ENCODE measurements around the gene MBOAT1.
A peak's percentile ranks its signal among the peaks of the same experiment; 100 is the strongest.
"Not testable (repeated sequence)": the region's sequence is repeated elsewhere in the genome, so short reads cannot be mapped to it uniquely, and the experiment has no call there.

MBOAT1 gene

DNA sequence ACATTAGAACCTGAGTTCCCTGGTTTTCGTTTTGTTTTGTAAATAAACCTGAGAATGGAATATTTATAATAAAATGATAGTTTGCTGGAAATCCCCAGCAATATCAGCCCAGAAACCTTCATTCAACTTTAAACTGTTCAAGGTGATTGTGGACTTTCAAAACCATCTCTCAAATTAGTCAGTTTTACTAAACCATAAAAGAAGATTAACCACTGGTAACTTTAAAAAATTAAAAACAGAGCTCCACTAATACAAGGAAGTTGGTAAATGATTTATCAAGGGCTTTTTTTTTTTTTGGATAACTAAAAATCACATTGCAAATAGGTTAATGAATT is 10.0 kb downstream of the MBOAT1 start:
- DNase-seq, result no peak

DNA sequence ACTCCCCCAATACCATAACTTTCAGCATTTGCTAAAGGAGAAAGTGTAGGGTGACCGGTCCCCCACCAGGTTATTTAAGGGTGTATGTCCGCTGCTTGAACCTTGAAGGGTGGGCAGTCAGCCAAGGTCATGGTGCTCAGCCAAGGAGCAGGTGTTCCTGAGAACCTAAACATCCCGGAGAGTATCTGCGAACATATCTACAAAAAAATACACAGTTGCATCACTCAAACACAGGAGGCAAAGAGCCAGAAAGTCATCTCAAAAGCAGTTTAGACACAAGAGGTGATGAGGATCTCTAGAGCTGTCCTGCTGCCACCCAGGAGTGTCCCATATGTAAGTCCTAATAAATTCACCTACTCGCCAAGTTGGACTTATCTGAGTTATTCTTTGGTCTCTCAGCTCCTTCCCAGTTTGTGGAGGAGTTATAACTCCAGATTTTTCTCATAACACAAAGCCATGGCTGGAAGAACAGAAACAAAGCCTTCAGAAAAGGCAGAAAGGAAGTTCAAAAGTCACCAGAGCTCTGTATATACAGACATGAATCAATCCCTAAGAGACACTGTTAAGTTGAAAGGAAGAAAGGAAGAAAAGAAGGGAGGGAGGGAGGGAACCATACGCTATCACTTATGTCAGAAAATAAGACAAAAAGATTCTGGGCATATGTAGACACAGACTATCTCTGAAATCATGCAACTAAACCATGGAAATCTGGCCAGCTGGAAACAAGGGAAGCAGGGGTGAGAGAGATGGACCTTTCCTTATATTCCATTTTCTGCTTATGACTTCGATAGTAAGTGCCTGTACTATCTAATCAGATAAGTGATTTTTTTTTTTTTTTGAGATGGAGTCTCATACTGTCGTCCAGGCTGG is 11.3 kb downstream of the MBOAT1 start:
- DNase-seq, result no peak

GRCh38 chr6:20198775-20199174 is 13.5 kb downstream of the MBOAT1 start:
- DNase-seq, result peak; percentile 2 to 47

GRCh38 chr6:20198156-20198774 is 14.0 kb downstream of the MBOAT1 start:
- DNase-seq, result no peak

DNA sequence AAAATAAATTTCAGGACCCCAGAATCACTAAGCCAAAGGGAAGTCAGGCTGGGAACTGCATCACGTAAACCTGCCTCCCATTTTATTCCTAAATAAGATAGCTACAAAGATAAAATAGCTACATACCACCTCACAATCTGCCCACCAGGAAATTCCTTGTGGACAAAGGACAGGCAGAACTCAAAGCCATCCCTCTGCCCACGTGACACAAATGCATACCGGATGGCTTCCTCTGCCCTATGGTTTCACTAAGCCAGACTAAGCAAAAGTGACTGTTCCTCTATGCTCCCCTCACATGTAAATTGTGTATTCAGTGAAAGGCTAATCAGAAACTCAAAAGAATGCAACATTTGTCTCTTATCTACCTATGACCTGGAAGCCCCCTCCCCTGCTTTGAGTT is 15.0 kb downstream of the MBOAT1 start:
- DNase-seq, result peak; percentile 18 to 42

DNA sequence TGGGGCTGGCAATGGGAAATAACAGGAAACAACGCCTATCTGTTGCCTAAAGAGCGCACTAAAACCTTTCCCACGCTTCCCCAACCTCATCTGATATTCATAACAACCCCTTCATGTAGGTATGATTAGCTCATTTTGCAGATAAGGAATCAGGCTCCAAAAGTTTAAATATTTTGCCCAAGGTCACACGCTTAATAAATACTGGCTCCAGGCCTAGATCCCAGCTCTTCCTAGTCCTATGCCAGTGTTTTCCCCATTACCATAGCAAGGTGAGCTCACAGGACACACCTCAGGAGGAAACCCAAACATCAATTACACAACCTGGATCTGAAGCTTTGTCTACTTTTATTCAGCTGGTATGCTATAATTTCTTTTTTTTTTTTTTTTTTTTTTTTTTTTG is 19.6 kb downstream of the MBOAT1 start:
- DNase-seq, result no peak

GRCh38 chr6:20191992-20192391 is 20.3 kb downstream of the MBOAT1 start:
- no peak for DNase-seq

DNA sequence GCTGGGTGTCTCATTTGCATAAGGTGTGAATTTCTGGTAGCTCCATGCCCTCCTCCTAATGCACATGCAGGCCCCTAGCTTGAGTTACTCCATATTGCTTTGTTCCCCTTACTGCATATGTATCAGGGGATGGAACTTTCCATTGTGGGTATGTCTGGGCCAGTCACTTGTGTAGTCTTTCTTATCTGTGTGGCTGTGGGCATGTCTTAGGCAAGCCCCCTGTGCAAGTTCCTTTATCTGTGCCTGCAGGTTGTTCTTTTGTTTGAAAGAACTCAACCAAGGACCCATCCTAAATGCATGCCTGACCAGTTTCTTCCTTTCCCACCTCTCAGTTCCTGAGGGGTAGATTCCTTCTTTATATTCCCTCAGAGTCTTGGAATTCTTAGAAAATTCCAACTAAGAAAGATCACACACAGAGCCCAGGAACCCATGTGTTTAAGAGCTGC is 23.6 kb downstream of the MBOAT1 start:
- DNase-seq, result no peak

- no peak for DNase-seq
Measured at GRCh38 chr6:20186981-20187380, 25.3 kb downstream of the MBOAT1 start.

DNA sequence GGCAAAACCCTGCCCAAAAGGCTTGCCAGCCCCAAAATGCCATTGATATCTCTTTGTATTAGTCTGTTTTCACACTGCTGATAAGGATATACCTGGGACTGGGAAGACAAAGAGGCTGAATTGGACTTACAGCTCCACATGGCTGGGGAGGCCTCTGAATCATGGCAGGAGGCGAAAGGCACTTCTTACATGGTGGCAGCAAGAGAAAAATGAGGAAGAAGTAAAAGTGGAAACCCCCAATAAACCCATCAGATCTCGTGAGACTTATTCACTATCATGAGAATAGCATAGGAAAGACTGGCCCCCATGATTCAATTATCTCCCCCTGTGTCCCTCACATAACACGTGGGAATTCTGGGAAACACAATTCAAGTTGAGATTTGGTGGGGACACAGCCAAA is 28.6 kb downstream of the MBOAT1 start:
- no peak for DNase-seq

- DNase-seq, result no peak
Measured at GRCh38 chr6:20182926-20183521, 29.2 kb downstream of the MBOAT1 start.

DNA sequence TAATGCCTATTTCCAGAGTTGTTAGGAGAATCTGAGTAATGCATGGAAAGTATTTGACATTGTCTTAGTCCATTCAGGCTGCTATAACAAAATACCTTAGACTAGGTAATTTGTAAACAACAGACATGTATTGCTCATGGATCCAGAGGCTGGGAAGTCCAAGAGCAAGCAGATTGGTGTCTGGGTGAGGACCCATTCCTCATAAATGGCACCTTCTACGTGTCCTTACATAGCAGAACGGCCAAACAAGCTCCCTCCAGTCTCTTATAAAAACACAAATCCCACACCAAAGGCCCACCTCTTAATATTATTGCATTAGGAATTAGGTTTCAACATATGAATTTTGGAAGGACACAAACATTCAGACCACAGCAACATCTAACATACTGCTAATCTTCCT is 30.2 kb downstream of the MBOAT1 start:
- no peak for DNase-seq

DNA sequence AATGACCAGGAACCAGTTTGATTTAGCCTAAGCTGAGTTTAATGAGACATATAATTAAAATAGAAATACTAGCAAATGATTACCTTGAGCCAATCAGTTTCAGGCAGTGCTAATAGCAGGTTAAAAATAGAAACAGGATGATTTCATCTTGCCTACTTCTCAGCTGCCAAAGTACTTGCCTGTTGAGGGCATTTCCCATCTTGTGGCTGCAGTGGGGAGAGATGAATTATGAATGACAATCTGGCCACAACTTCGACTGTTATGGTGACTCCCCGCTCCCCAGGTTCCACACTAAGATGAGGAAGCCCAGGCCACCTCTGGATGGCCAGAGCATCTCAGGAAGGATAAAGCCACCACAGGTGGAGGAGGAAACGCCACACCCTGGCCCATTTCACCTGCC is 31.3 kb downstream of the MBOAT1 start:
- no peak for DNase-seq

- not testable (repeated sequence) for DNase-seq
Measured at GRCh38 chr6:20179287-20180045, 32.8 kb downstream of the MBOAT1 start.

- no peak for DNase-seq
Measured at GRCh38 chr6:20178327-20178726, 33.9 kb downstream of the MBOAT1 start.

GRCh38 chr6:20175810-20176410 is 36.4 kb downstream of the MBOAT1 start:
- no peak for DNase-seq

- DNase-seq, result no peak
Measured at GRCh38 chr6:20173833-20174792, 38.2 kb downstream of the MBOAT1 start.

DNA sequence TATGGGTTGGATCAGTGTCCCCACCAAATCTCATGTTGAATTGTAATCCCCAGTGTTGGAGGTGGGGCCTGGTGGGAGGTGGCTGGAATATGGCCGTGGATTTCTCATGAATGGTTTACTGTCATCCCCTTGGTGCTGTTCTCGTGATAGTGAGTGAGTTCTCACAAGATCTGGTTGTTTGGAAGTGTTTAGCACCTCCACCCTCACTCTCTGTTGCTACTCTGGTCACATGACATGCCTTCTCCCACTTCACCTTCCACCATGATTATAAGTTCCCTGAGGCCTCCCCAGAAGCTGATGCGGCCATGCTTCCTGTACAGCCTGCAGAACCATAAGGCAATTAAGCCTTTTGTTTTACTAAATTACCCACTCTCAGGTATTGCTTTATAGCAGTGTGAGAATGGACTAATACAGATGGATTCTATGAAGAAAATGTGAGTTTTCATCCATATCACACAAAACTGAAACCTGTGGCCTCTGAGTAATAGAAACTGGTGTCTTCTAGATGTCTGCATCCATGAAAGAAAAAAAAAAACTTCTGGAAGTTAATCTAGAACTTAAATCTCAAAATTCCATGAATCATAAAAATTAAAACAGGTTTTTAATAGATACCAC is 39.3 kb downstream of the MBOAT1 start:
- DNase-seq, result no peak

GRCh38 chr6:20170455-20171148 is 41.7 kb downstream of the MBOAT1 start:
- no peak for DNase-seq

- DNase-seq, result no peak
Measured at GRCh38 chr6:20169786-20170185, 42.5 kb downstream of the MBOAT1 start.

GRCh38 chr6:20169119-20169557 is 43.1 kb downstream of the MBOAT1 start:
- no peak for DNase-seq
